SK-N-SH (cell line): ENCODE data around the gene UBASH3B. TPM values are rescaled to one million over a fixed set of nuclear protein-coding genes. Genes with fewer than 3 reads are reported as not detected.

Source experiments
- CTCF ChIA-PET: fragments of 300-600, 350-600 bp; formaldehyde crosslinking; extraction: SDS; loops from one replicate; lab custom pipeline; 2021; lab: Yijun Ruan, JAX
- POLR2A ChIA-PET: fragments of 350-600 bp; sonication (Branson Sonifier 250); formaldehyde crosslinking; extraction: SDS; loops from one replicate; lab custom pipeline; 2020; ENCODE audit warnings: antibody characterized with exemption, inconsistent platforms; lab: Yijun Ruan, JAX
- DNase-seq: peaks from one replicate; pipeline ENCODE4 v3.0.0; 2012
- H2AFZ ChIP-seq: fragments of 200-600 bp; sonication (generic); 2 replicates; pipeline ENCODE4 v1.8.1; 2016; ENCODE audit warnings: antibody characterized with exemption, mild to moderate bottlenecking, low read depth
- H3F3A ChIP-seq: fragments of 200-600 bp; sonication (generic); replicated peaks from 2 replicates; pipeline ENCODE3; 2016; ENCODE audit warnings: antibody characterized with exemption, mild to moderate bottlenecking; ENCODE audit not compliant: insufficient read depth
- H3K27ac ChIP-seq, 2 experiments: fragments of 200-500 bp in 1 of 2; fragments of 200-600 bp in 1 of 2; sonication (Bioruptor generic) in 1 of 2; sonication (generic), shearing (Covaris generic) in 1 of 2; 2 replicates each; pipeline versions ENCODE4 v1.5.1 to v1.6.1; 2014 to 2016; ENCODE audit warnings: low read depth in 2 of 2, inconsistent platforms in 1 of 2, low read length in 1 of 2, mild to moderate bottlenecking in 1 of 2, mixed read lengths in 1 of 2
- H3K27me3 ChIP-seq: fragments of 200-600 bp; sonication (generic), shearing (Covaris generic); 2 replicates; pipeline ENCODE4 v1.6.1; 2016; ENCODE audit warnings: mixed run types; ENCODE audit not compliant: insufficient read depth
- H3K36me3 ChIP-seq, 2 experiments: fragments of 200-500 bp in 1 of 2; fragments of 200-600 bp in 1 of 2; sonication (Bioruptor generic) in 1 of 2; sonication (generic) in 1 of 2; replicated peaks in 1 of 2; 2 replicates each; pipeline versions ENCODE3 to v1.5.1; 2014 to 2016; ENCODE audit warnings: low read length in 1 of 2, mild to moderate bottlenecking in 1 of 2; ENCODE audit not compliant: insufficient read depth in 2 of 2, control insufficient read depth in 1 of 2
- H3K4me1 ChIP-seq, 2 experiments: fragments of 200-500 bp in 1 of 2; fragments of 200-600 bp in 1 of 2; sonication (Bioruptor generic) in 1 of 2; sonication (generic), shearing (Covaris generic) in 1 of 2; 2 replicates each; pipeline versions ENCODE4 v1.5.1 to v1.6.1; 2014 to 2016; ENCODE audit warnings: low read depth in 1 of 2, low read length in 1 of 2, mixed run types in 1 of 2; ENCODE audit not compliant: insufficient read depth in 2 of 2, control insufficient read depth in 1 of 2
- H3K4me2 ChIP-seq: fragments of 200-600 bp; sonication (generic), shearing (Covaris generic); 2 replicates; pipeline ENCODE4 v1.6.1; 2017; ENCODE audit warnings: mixed run types
- H3K4me3 ChIP-seq, 2 experiments: fragments of 200-500 bp in 1 of 2; fragments of 200-600 bp in 1 of 2; sonication (Bioruptor generic) in 1 of 2; sonication (generic), shearing (Covaris generic) in 1 of 2; 2 replicates each; pipeline versions ENCODE4 v1.5.1 to v1.8.1; 2014 to 2016; ENCODE audit warnings: low read depth in 2 of 2, inconsistent platforms in 1 of 2, low read length in 1 of 2, mild to moderate bottlenecking in 1 of 2, mixed read lengths in 1 of 2, moderate library complexity in 1 of 2
- H3K79me2 ChIP-seq: fragments of 200-600 bp; sonication (generic); 2 replicates; pipeline ENCODE4 v1.8.1; 2017; ENCODE audit warnings: mild to moderate bottlenecking; ENCODE audit not compliant: insufficient read depth
- H3K9ac ChIP-seq: fragments of 200-600 bp; sonication (generic); 2 replicates; pipeline ENCODE4 v1.6.1; 2017; ENCODE audit warnings: mixed run types
- H3K9me2 ChIP-seq: fragments of 200-600 bp; sonication (generic); 2 replicates; pipeline ENCODE4 v1.6.1; 2017; ENCODE audit warnings: mixed run types
- H3K9me3 ChIP-seq: fragments of 200-600 bp; sonication (generic); 2 replicates; pipeline ENCODE4 v1.6.1; 2017; ENCODE audit warnings: mixed run types, mild to moderate bottlenecking, moderate library complexity
- H4K20me1 ChIP-seq: fragments of 200-600 bp; sonication (generic); 2 replicates; pipeline ENCODE4 v1.6.1; 2017; ENCODE audit warnings: mild to moderate bottlenecking, mixed run types; ENCODE audit not compliant: insufficient read depth
- CHD2 ChIP-seq: fragments of 150-350 bp; IDR thresholded peaks from 2 replicates; pipeline ENCODE4 v1.6.1; 2018; ENCODE audit warnings: low read length; ENCODE audit not compliant: partially characterized antibody
- CTCF ChIP-seq: fragments of 200-600 bp; sonication (generic); IDR thresholded peaks from 2 replicates; pipeline ENCODE4 v1.6.1; 2017; ENCODE audit warnings: antibody characterized with exemption, mild to moderate bottlenecking, moderate library complexity
- ELF1 ChIP-seq: IDR thresholded peaks from 2 replicates; pipeline ENCODE4 v1.4.0; 2012
- EP300 ChIP-seq, 2 experiments: IDR thresholded peaks; 2 replicates each; pipeline versions ENCODE4 v1.4.0 to v1.6.1; 2012; ENCODE audit warnings: borderline replicate concordance in 1 of 2, low read depth in 1 of 2, low read length in 1 of 2
- EZH2phosphoT487 ChIP-seq: fragments of 200-600 bp; sonication (generic); IDR thresholded peaks from 2 replicates; pipeline ENCODE4 v1.6.1; 2017; ENCODE audit warnings: low read depth, mixed run types, mild to moderate bottlenecking, antibody characterized with exemption, moderate library complexity, borderline replicate concordance
- FOXJ3 ChIP-seq: sonication (generic); formaldehyde crosslinking; IDR thresholded peaks from 2 replicates; pipeline ENCODE4 v1.5.1; 2020; ENCODE audit warnings: mild to moderate bottlenecking, missing genetic modification reagents
- GABPA ChIP-seq: IDR thresholded peaks from 2 replicates; pipeline ENCODE4 v1.4.0; 2012; ENCODE audit warnings: low read depth, mild to moderate bottlenecking
- GATA2 ChIP-seq: sonication (generic); formaldehyde crosslinking; IDR thresholded peaks from 2 replicates; pipeline ENCODE4 v1.5.0; 2020; ENCODE audit warnings: mild to moderate bottlenecking, missing genetic modification reagents
- IRF3 ChIP-seq: fragments of 150-350 bp; IDR thresholded peaks from 2 replicates; pipeline ENCODE4 v1.6.1; 2016; ENCODE audit warnings: mild to moderate bottlenecking, low read depth, low read length
- JUND ChIP-seq: IDR thresholded peaks from 2 replicates; pipeline ENCODE4 v1.4.0; 2012
- MAX ChIP-seq: IDR thresholded peaks from 2 replicates; pipeline ENCODE4 v1.4.0; 2012; ENCODE audit warnings: low read depth
- MXI1 ChIP-seq: IDR thresholded peaks from 2 replicates; pipeline ENCODE4 v1.6.1; 2012; ENCODE audit warnings: mild to moderate bottlenecking, low read depth, low read length, improper control_type of control experiment
- NRF1 ChIP-seq: IDR thresholded peaks from 2 replicates; pipeline ENCODE4 v1.6.1; 2012; ENCODE audit warnings: low read depth, mild to moderate bottlenecking, low read length
- PBX3 ChIP-seq: IDR thresholded peaks from 2 replicates; pipeline ENCODE4; 2012
- POLR2AphosphoS5 ChIP-seq: IDR thresholded peaks from 2 replicates; pipeline ENCODE4 v1.6.1; 2012; ENCODE audit warnings: low read depth, low read length
- RAD21 ChIP-seq: IDR thresholded peaks from 2 replicates; pipeline ENCODE4 v1.6.1; 2012; ENCODE audit warnings: mild to moderate bottlenecking, low read length
- RFX5 ChIP-seq: IDR thresholded peaks from 2 replicates; pipeline ENCODE4 v1.6.1; 2012; ENCODE audit warnings: mild to moderate bottlenecking, improper control_type of control experiment, low read length
- RXRA ChIP-seq: IDR thresholded peaks from 2 replicates; pipeline ENCODE4 v1.4.0; 2012; ENCODE audit warnings: low read depth, mild to moderate bottlenecking, borderline replicate concordance
- SMC3 ChIP-seq: IDR thresholded peaks from 2 replicates; pipeline ENCODE4 v1.6.1; 2012; ENCODE audit warnings: low read depth, low read length, improper control_type of control experiment
- TAF1 ChIP-seq: IDR thresholded peaks from 2 replicates; pipeline ENCODE4 v1.6.1; 2012; ENCODE audit warnings: low read depth, mild to moderate bottlenecking, low read length, moderate library complexity, borderline replicate concordance
- TCF12 ChIP-seq: IDR thresholded peaks from 2 replicates; pipeline ENCODE4 v1.4.0; 2012
- TEAD4 ChIP-seq: IDR thresholded peaks from 2 replicates; pipeline ENCODE4 v1.4.0; 2012; ENCODE audit warnings: mild to moderate bottlenecking, borderline replicate concordance; ENCODE audit not compliant: insufficient read depth
- USF2 ChIP-seq: fragments of 150-350 bp; IDR thresholded peaks from 2 replicates; pipeline ENCODE4 v1.6.1; 2017; ENCODE audit warnings: antibody characterized with exemption, low read length, low read depth, borderline replicate concordance
- YY1 ChIP-seq: IDR thresholded peaks from 2 replicates; pipeline ENCODE4 v1.4.0; 2012; ENCODE audit warnings: low read depth, mild to moderate bottlenecking
- ZBTB33 ChIP-seq: IDR thresholded peaks from 2 replicates; pipeline ENCODE4 v1.4.0; 2012; ENCODE audit warnings: low read depth, borderline replicate concordance
- WGBS: methylation state at CpG from one replicate; pipeline ENCODE4 v1.1.6; 2017; ENCODE audit warnings: low lambda C conversion rate; 5-methylcytosine and 5-hydroxymethylcytosine counted together
- polyA plus RNA-seq, 3 experiments: library from polyadenylated mRNA; depleted of rRNA; stranded (reverse); fragments of >200 nt; gene quantifications; 2 replicates each; pipeline ENCODE4 v1.2.3, GENCODE V29; 2012

The UBASH3B gene
- polyA plus RNA-seq, 1 of the 3 experiments (the other 2 are of a cell fraction): 10.4 TPM

- Histone ChIP-seq H3K9me2 (no peaks in the 10 kb centered on the region), H3K79me2 (peaks cover 71% of the 10 kb centered on the region; the same call in 1 of the 2 replicates), H3K4me1 (peaks cover 3 to 44% of the 10 kb centered on the region in 2 experiments; a peak in 2 of 4 replicates), H3F3A (peaks cover 35% of the 10 kb centered on the region), H3K9ac (0 out of 2 replicates have a peak overlapping the region, but pooled peaks have one; percentile 16), H3K27ac (peak overlapping the region in 1 of 2 experiments; percentile 82; a peak in 2 of 4 replicates), H2AFZ (no peak overlapping the region), H3K36me3 (no peaks in the 10 kb centered on the region), H3K27me3 (no peaks in the 10 kb centered on the region), H4K20me1 (0 out of 2 replicates have a peak, but pooled peaks cover 2% of the 10 kb centered on the region), H3K4me3 (no peak overlapping the region), H3K9me3 (no peaks in the 10 kb centered on the region), H3K4me2 (peak overlapping the region; percentile 45)
- ChIA-PET POLR2A (no interaction called here), CTCF (interaction anchor here (0.7 to 1.6 kb wide), 3 partner anchors 75 to 77 kb away, joined by 3 to 4 read pairs (median 4); no protein-coding TSS in a partner anchor)
- 85% methylated on average over 3 of the region's 3 CpGs for WGBS
- no peak for DNase-seq
- TF ChIP-seq YY1 (no peak), FOXJ3 (CRISPR knock-in tag) (no peak), MXI1 (no peak), RFX5 (no peak), GATA2 (CRISPR knock-in tag) (no peak), JUND (peak; percentile 71), POLR2AphosphoS5 (peak; percentile 24; the same call in 1 of the 2 replicates), GABPA (no peak), USF2 (no peak), TAF1 (no peak), EZH2phosphoT487 (no peak), NRF1 (no peak), PBX3 (peak; percentile 26; the same call in 1 of the 2 replicates), MAX (no peak), RXRA (peak; percentile 8; the same call in 1 of the 2 replicates), CHD2 (no peak), IRF3 (no peak), ELF1 (no peak), RAD21 (no peak), TCF12 (peak; percentile 61; the same call in 1 of the 2 replicates), CTCF (no peak), SMC3 (no peak), EP300 (IDR thresholded peaks at IDR 0.05; ENCODE audit: borderline replicate concordance in 1 of 2, low read depth in 1 of 2, low read length in 1 of 2) (peak in 1 of 2 experiments; percentile 46; a peak in 1 of 4 replicates), ZBTB33 (no peak), TEAD4 (0 out of 2 replicates have a peak, but pooled peaks have one; percentile 47)
These were observed 51.0 kb downstream of the UBASH3B start for GRCh38 chr11:122706291-122707088.
